GM12878 (cell line): ENCODE results near the gene CCDC106. TPM values are rescaled to one million over a fixed set of nuclear protein-coding genes. Genes with fewer than 3 reads are reported as not detected.
A peak's percentile ranks its signal among the peaks of the same experiment; 100 is the strongest.

Experiments
- ATAC-seq: fragments of 200-7000 bp; cut with Tn5 transposase; 3 replicates; pipeline ENCODE4 v1.9.1; 2020; ENCODE audit warnings: mild to moderate bottlenecking, moderate library complexity
- BruUV-seq: library from RNA; stranded (reverse); fragments of 400-500 nt; replicated peaks from 2 replicates; lab custom pipeline; 2021; lab: Mats Ljungman, UMichigan
- CTCF ChIA-PET: fragments of 300-600 bp; sonication (Branson Sonifier 250); formaldehyde crosslinking; extraction: SDS; loops from one replicate; lab custom pipeline; 2021; ENCODE audit warnings: inconsistent platforms; lab: Yijun Ruan, JAX
- POLR2A ChIA-PET: fragments of 350-600 bp; formaldehyde crosslinking; extraction: SDS; loops from one replicate; lab custom pipeline; 2021; ENCODE audit warnings: inconsistent platforms; lab: Charles Lee
- RAD21 ChIA-PET: fragments of 300-600 bp; sonication (Branson Sonifier 250); formaldehyde crosslinking; loops from one replicate; lab custom pipeline; 2023; ENCODE audit warnings: antibody characterized with exemption; ENCODE audit not compliant: unreplicated experiment; lab: Charles Lee
- SMC1A ChIA-PET: fragments of 300-600 bp; sonication (Branson Sonifier 250); formaldehyde crosslinking; loops from one replicate; lab custom pipeline; 2023; ENCODE audit not compliant: unreplicated experiment, uncharacterized antibody; lab: Charles Lee
- DNase-seq: peaks from one replicate; pipeline ENCODE4 v3.0.0-alpha.2; 2011; ENCODE audit warnings: low read depth, low spot score
- FAIRE-seq: peaks from 3 replicates; lab custom pipeline; 2011; peaks lifted over from hg19 to GRCh38; lab: Jason Lieb, UNC
- H2AFZ ChIP-seq: 2 replicates; pipeline ENCODE4 v1.6.0; 2011; ENCODE audit warnings: low read depth, low read length, control low read depth; ENCODE audit not compliant: control insufficient read depth
- H3K27ac ChIP-seq: 2 replicates; pipeline ENCODE4 v1.5.1; 2011; ENCODE audit warnings: control low read depth; ENCODE audit not compliant: control insufficient read depth, insufficient read depth
- H3K27me3 ChIP-seq, 2 experiments: replicated peaks in 1 of 2; 2 replicates each; pipeline versions ENCODE4 v1.6.0 to v1.6.1; 2011; ENCODE audit warnings: low read length in 1 of 2; ENCODE audit not compliant: control insufficient read depth in 2 of 2, insufficient read depth in 2 of 2
- H3K36me3 ChIP-seq, 2 experiments: 2 replicates each; pipeline ENCODE4 v1.5.1; 2011; ENCODE audit warnings: low read length in 1 of 2; ENCODE audit not compliant: control insufficient read depth in 2 of 2, insufficient read depth in 2 of 2
- H3K4me1 ChIP-seq: 2 replicates; pipeline ENCODE4 v1.6.1; 2011; ENCODE audit warnings: mild to moderate bottlenecking, low read length, moderate library complexity, mixed read lengths; ENCODE audit not compliant: control insufficient read depth, insufficient read depth
- H3K4me2 ChIP-seq: 2 replicates; pipeline ENCODE4 v1.6.0; 2011; ENCODE audit warnings: control low read depth; ENCODE audit not compliant: control insufficient read depth, insufficient read depth
- H3K4me3 ChIP-seq: fragments of 200-600 bp; sonication (generic); 2 replicates; pipeline ENCODE4 v1.5.1; 2016
- H3K79me2 ChIP-seq: 2 replicates; pipeline ENCODE4 v1.6.0; 2011; ENCODE audit warnings: low read length; ENCODE audit not compliant: control insufficient read depth, insufficient read depth
- H3K9ac ChIP-seq: 2 replicates; pipeline ENCODE4 v1.8.0; 2011; ENCODE audit warnings: low read length, control low read depth, mixed read lengths; ENCODE audit not compliant: control insufficient read depth, insufficient read depth
- H3K9me3 ChIP-seq: replicated peaks from 3 replicates; pipeline ENCODE4 v1.5.1; 2011; ENCODE audit warnings: mild to moderate bottlenecking, low read length; ENCODE audit not compliant: control insufficient read depth, insufficient read depth
- H4K20me1 ChIP-seq: 2 replicates; pipeline ENCODE4 v1.6.0; 2011; ENCODE audit not compliant: control insufficient read depth, insufficient read depth
- ATF3 ChIP-seq: IDR thresholded peaks from 2 replicates; pipeline ENCODE4 v1.6.1; 2011; ENCODE audit warnings: low read depth, mild to moderate bottlenecking, low read length, moderate library complexity, borderline replicate concordance; ENCODE audit errors: extremely low read depth
- BHLHE40 ChIP-seq, 2 experiments: fragments of 450-650 bp in 1 of 2; IDR thresholded peaks; 2 replicates each; pipeline ENCODE4 v1.6.1; 2011 to 2017; ENCODE audit warnings: low read depth in 2 of 2, borderline replicate concordance in 1 of 2, improper control_type of control experiment in 1 of 2, low read length in 1 of 2, mild to moderate bottlenecking in 1 of 2
- CEBPB ChIP-seq, 2 experiments: fragments of 150-350 bp in 1 of 2; IDR thresholded peaks; 2 replicates each; pipeline ENCODE4 v1.6.1; 2012 to 2014; ENCODE audit warnings: low read depth in 2 of 2, low read length in 2 of 2, borderline replicate concordance in 1 of 2, inconsistent platforms in 1 of 2
- CREB1 ChIP-seq: IDR thresholded peaks from 2 replicates; pipeline ENCODE4 v1.6.1; 2012; ENCODE audit warnings: low read depth, mild to moderate bottlenecking, inconsistent platforms
- EZH2 ChIP-seq: IDR thresholded peaks from 2 replicates; pipeline ENCODE4 v1.6.1; 2012; ENCODE audit warnings: low read depth, mild to moderate bottlenecking, control low read depth, inconsistent platforms, low read length, borderline replicate concordance; ENCODE audit not compliant: control insufficient read depth
- KLF5 ChIP-seq: fragments of 450-650 bp; IDR thresholded peaks from 2 replicates; pipeline ENCODE4 v1.6.1; 2014; ENCODE audit warnings: mild to moderate bottlenecking; ENCODE audit not compliant: partially characterized antibody
- MAX ChIP-seq: IDR thresholded peaks from 2 replicates; pipeline ENCODE4 v1.6.1; 2012; ENCODE audit warnings: low read depth, low read length, improper control_type of control experiment
- MTA3 ChIP-seq: IDR thresholded peaks from 2 replicates; pipeline ENCODE4 v1.6.1; 2012; ENCODE audit warnings: low read length, inconsistent platforms, borderline replicate concordance
- POLR2A ChIP-seq: IDR thresholded peaks from 2 replicates; pipeline ENCODE4 v1.6.1; 2011; ENCODE audit warnings: low read depth, mild to moderate bottlenecking, low read length
- POLR2AphosphoS5 ChIP-seq: IDR thresholded peaks from 2 replicates; pipeline ENCODE4 v1.6.1; 2011; ENCODE audit warnings: mild to moderate bottlenecking, low read length, inconsistent platforms
- RUNX3 ChIP-seq: IDR thresholded peaks from 2 replicates; pipeline ENCODE4 v1.6.1; 2012; ENCODE audit warnings: low read length, inconsistent platforms
- SKIL ChIP-seq: fragments of 450-650 bp; IDR thresholded peaks from 2 replicates; pipeline ENCODE4 v1.6.1; 2017; ENCODE audit warnings: mild to moderate bottlenecking, low read depth, inconsistent platforms; ENCODE audit not compliant: poor library complexity, severe bottlenecking
- TAF1 ChIP-seq: IDR thresholded peaks from 2 replicates; pipeline ENCODE4 v1.6.1; 2011; ENCODE audit warnings: mild to moderate bottlenecking, low read depth, low read length, borderline replicate concordance
- WRNIP1 ChIP-seq: IDR thresholded peaks from 2 replicates; pipeline ENCODE4 v1.6.1; 2011; ENCODE audit warnings: low read depth, low read length, improper control_type of control experiment, borderline replicate concordance
- ZBED1 ChIP-seq: IDR thresholded peaks from 2 replicates; pipeline ENCODE4 v1.6.1; 2016; ENCODE audit warnings: borderline replicate concordance
- ZNF622 ChIP-seq: fragments of 450-650 bp; IDR thresholded peaks from 2 replicates; pipeline ENCODE4 v1.6.1; 2017; ENCODE audit warnings: mild to moderate bottlenecking, inconsistent platforms
- WGBS: methylation state at CpG from one replicate; pipeline ENCODE4 v1.1.6; 2016; ENCODE audit warnings: low lambda C conversion rate; ENCODE audit not compliant: insufficient replicate concordance, insufficient coverage; ENCODE audit errors: missing lambda C conversion rate; 5-methylcytosine and 5-hydroxymethylcytosine counted together
- in situ Hi-C: fragments of 300-500 bp; cut with MboI; formaldehyde crosslinking; loops from 9 replicates; pipeline ENCODE4 v1.14.3; 2018; ENCODE audit warnings: mixed read lengths
- intact Hi-C: fragments of 100-400 bp; cut with micrococcal nuclease; formaldehyde crosslinking; loops from one replicate; pipeline ENCODE4 v1.14.2; 2022; ENCODE audit not compliant: unreplicated experiment
- polyA plus RNA-seq, 11 experiments: library from polyadenylated mRNA; depleted of rRNA in 4 of 11; unstranded in 6 of 11; stranded (reverse) in 5 of 11; fragments of >200 nt; fragmentation: Nextera tagmentation in 4 of 11; fragmentation: Illumina TruSeq in 1 of 11; extraction: Ambion mirVana in 4 of 11; extraction: Trizol in 1 of 11; gene quantifications; 1 replicate in 1 of 11; 2 replicates in 10 of 11; pipeline versions ENCODE4 v1.2.1 to v1.2.3, GENCODE V29; 2011 to 2016; ENCODE audit warnings: inconsistent platforms in 2 of 11, missing spikeins in 2 of 11, low read depth in 1 of 11
- total RNA-seq, 4 experiments: library from RNA; depleted of rRNA in 3 of 4; stranded (reverse); fragments of >200 nt in 3 of 4; fragmentation: Illumina TruSeq in 1 of 4; extraction: Trizol in 1 of 4; gene quantifications; 2 replicates each; pipeline versions ENCODE4 v1.2.1 to v1.2.3, GENCODE V29; 2013 to 2021

CCDC106 gene
- total and polyA plus RNA-seq, 10 of the 15 experiments (the other 5 are each of a cell fraction or from before 2014, with no cell fraction given), result 0.04 to 35.9 (median 19.8) TPM

GRCh38 chr19:55638864-55639359 is 9.1 kb upstream of the CCDC106 start (continued):
- TF ChIP-seq BHLHE40 (IDR thresholded peaks at IDR 0.05; ENCODE audit: borderline replicate concordance in 1 of 2, low read depth in 2 of 2, low read length in 1 of 2), result peak in 1 of 2 experiments; percentile 43; a peak in 1 of 4 replicates
- TF ChIP-seq RUNX3, result peak; percentile 34
- 0 out of 2 replicates have a peak, but pooled peaks have one; percentile 42 for TF ChIP-seq CREB1
- peak; percentile 49; the same call in 1 of the 2 replicates for TF ChIP-seq POLR2AphosphoS5

GRCh38 chr19:55640043-55640576 is 7.9 kb upstream of the CCDC106 start:
- H3K9me3 ChIP-seq, result no peaks in the 10 kb centered on the region
- in situ Hi-C loops (no loop called here), intact Hi-C loops (loop anchor here (5.0 kb wide), 2 partner anchors 37 to 38 kb away; partner anchors contain the start of genes EPN1 and ZNF524)
- FAIRE-seq, result no peak
- H4K20me1 ChIP-seq, result no peaks in the 10 kb centered on the region
- H3K36me3 ChIP-seq, result no peaks in the 10 kb centered on the region
- ChIA-PET CTCF (interaction anchor here (0.7 to 1.9 kb wide), 3 partner anchors 14 to 172 kb away, joined by 3 to 8 read pairs (median 6); partner anchors contain the start of gene U2AF2), RAD21 (no interaction called here), SMC1A (no interaction called here), POLR2A (interaction anchor here (1.5 to 2.1 kb wide), 2 partner anchors 10 to 34 kb away, joined by 3 to 5 read pairs; no protein-coding TSS in a partner anchor)
- peak overlapping the region; percentile 37; the same call in 1 of the 2 replicates for H2AFZ ChIP-seq
- DNase-seq, result no peak
- BruUV-seq, result no TSS peak
- H3K79me2 ChIP-seq, result peaks cover 71% of the 10 kb centered on the region
- WGBS, result 42% methylated on average over 31 of the region's 38 CpGs
- peak overlapping the region; percentile 86 for H3K9ac ChIP-seq
- H3K4me1 ChIP-seq, result peaks cover 41% of the 10 kb centered on the region
- H3K27me3 ChIP-seq, result no peaks in the 10 kb centered on the region
- peak overlapping the region; percentile 83 for H3K4me2 ChIP-seq
- ATAC-seq, result no peak
- peak overlapping the region; percentile 95 for H3K4me3 ChIP-seq
- H3K27ac ChIP-seq, result peak overlapping the region; percentile 64
- TF ChIP-seq MAX (peak; percentile 68; the same call in 1 of the 2 replicates), ZBED1 (no peak), POLR2A (peak; percentile 62), KLF5 (no peak), CEBPB (IDR thresholded peaks at IDR 0.05; ENCODE audit: borderline replicate concordance in 1 of 2, low read depth in 2 of 2, low read length in 2 of 2) (no peak), SKIL (no peak), WRNIP1 (no peak), MTA3 (no peak), ZNF622 (no peak), TAF1 (no peak), ATF3 (0 out of 2 replicates have a peak, but pooled peaks have one; percentile 1), EZH2 (no peak)
